Endothelial cell of umbilical vein (primary cell): ENCODE results near the gene TRDN. TPM values are rescaled to one million over a fixed set of nuclear protein-coding genes. Genes with fewer than 3 reads are reported as not detected.

Experiments
- BruUV-seq: library from RNA; stranded (reverse); fragments of 400-500 nt; replicated peaks from 2 replicates; lab custom pipeline; 2021; lab: Mats Ljungman, UMichigan
- CTCF ChIA-PET: fragments of 300-600, 350-600 bp; sonication (Branson Sonifier 250); formaldehyde crosslinking; loops from one replicate; lab custom pipeline; 2021; ENCODE audit warnings: antibody characterized with exemption, inconsistent platforms; lab: Charles Lee
- POLR2A ChIA-PET: fragments of 300-600, 350-600 bp; sonication (Branson Sonifier 250); formaldehyde crosslinking; loops from one replicate; lab custom pipeline; 2021; ENCODE audit warnings: antibody characterized with exemption, inconsistent platforms; lab: Charles Lee
- DNase-seq: peaks from one replicate; pipeline ENCODE4 v3.0.0-alpha.2; 2011; ENCODE audit warnings: low read depth, low spot score
- FAIRE-seq: peaks from 2 replicates; lab custom pipeline; 2011; peaks lifted over from hg19 to GRCh38; lab: Jason Lieb, UNC
- H2AFZ ChIP-seq: 2 replicates; pipeline ENCODE4 v1.6.0; 2012; ENCODE audit warnings: low read depth, low read length, control low read depth, inconsistent platforms
- H3K27ac ChIP-seq: 2 replicates; pipeline ENCODE4 v1.5.1; 2011; ENCODE audit warnings: low read depth, mild to moderate bottlenecking, control low read depth, low read length, moderate library complexity; ENCODE audit not compliant: insufficient read depth
- H3K27me3 ChIP-seq, 2 experiments: 2 replicates each; pipeline versions ENCODE4 v1.6.0 to v1.6.1; 2011; ENCODE audit warnings: low read length in 2 of 2, mixed read lengths in 1 of 2; ENCODE audit not compliant: control insufficient read depth in 2 of 2, insufficient read depth in 2 of 2
- H3K36me3 ChIP-seq, 2 experiments: 2 replicates in 1 of 2; 3 replicates in 1 of 2; pipeline ENCODE4 v1.5.1; 2011; ENCODE audit warnings: low read length in 2 of 2, mild to moderate bottlenecking in 1 of 2, moderate library complexity in 1 of 2; ENCODE audit not compliant: control insufficient read depth in 2 of 2, insufficient read depth in 2 of 2; ENCODE audit errors: extremely low read depth in 1 of 2
- H3K4me1 ChIP-seq: 3 replicates; pipeline ENCODE4 v1.5.1; 2011; ENCODE audit warnings: mild to moderate bottlenecking, low read length; ENCODE audit not compliant: control insufficient read depth, insufficient read depth; ENCODE audit errors: extremely low read depth
- H3K4me2 ChIP-seq: 2 replicates; pipeline ENCODE4 v1.6.1; 2011; ENCODE audit warnings: low read length, control low read depth, mixed read lengths; ENCODE audit not compliant: insufficient read depth
- H3K4me3 ChIP-seq, 3 experiments: fragments of 200-600 bp in 1 of 3; sonication (generic), shearing (Covaris generic) in 1 of 3; replicated peaks in 1 of 3; 2 replicates each; pipeline ENCODE4 v1.5.1; 2011 to 2016; ENCODE audit warnings: control low read depth in 3 of 3, low read length in 3 of 3, mild to moderate bottlenecking in 2 of 3, inconsistent platforms in 1 of 3, low read depth in 1 of 3, moderate library complexity in 1 of 3; ENCODE audit not compliant: insufficient read depth in 1 of 3
- H3K79me2 ChIP-seq: 2 replicates; pipeline ENCODE4 v1.6.0; 2012; ENCODE audit warnings: low read length, inconsistent platforms; ENCODE audit not compliant: control insufficient read depth, insufficient read depth
- H3K9ac ChIP-seq: replicated peaks from 2 replicates; pipeline ENCODE3; 2011; ENCODE audit warnings: low read length, control low read depth; ENCODE audit not compliant: insufficient read depth; ENCODE audit errors: extremely low read depth
- H3K9me1 ChIP-seq: replicated peaks from 3 replicates; pipeline ENCODE4 v1.6.0; 2011; ENCODE audit warnings: mild to moderate bottlenecking, low read length; ENCODE audit not compliant: control insufficient read depth, insufficient read depth; ENCODE audit errors: extremely low read depth
- H3K9me3 ChIP-seq: replicated peaks from 2 replicates; pipeline ENCODE4 v1.5.1; 2012; ENCODE audit warnings: low read length, inconsistent platforms; ENCODE audit not compliant: control insufficient read depth, insufficient read depth
- H4K20me1 ChIP-seq: replicated peaks from 2 replicates; pipeline ENCODE3; 2011; ENCODE audit warnings: mild to moderate bottlenecking, low read length; ENCODE audit not compliant: control insufficient read depth, insufficient read depth; ENCODE audit errors: extremely low read depth
- CTCF ChIP-seq, 2 donors: IDR thresholded peaks; 1 replicate in 1 of 2; 2 replicates in 1 of 2; pipeline ENCODE4 v1.5.1; 2011; ENCODE audit warnings: low read length in 2 of 2, mild to moderate bottlenecking in 2 of 2, moderate library complexity in 2 of 2, control low read depth in 1 of 2, inconsistent platforms in 1 of 2, low read depth in 1 of 2; ENCODE audit not compliant: insufficient read depth in 1 of 2; ENCODE audit errors: extremely low read depth in 1 of 2
- EZH2 ChIP-seq: IDR thresholded peaks from 2 replicates; pipeline ENCODE4 v1.6.1; 2012; ENCODE audit warnings: borderline replicate concordance, low read depth, mild to moderate bottlenecking, moderate library complexity, low read length, inconsistent platforms; ENCODE audit not compliant: severe bottlenecking
- FOS ChIP-seq: IDR thresholded peaks from 2 replicates; pipeline ENCODE4 v1.6.1; 2011; ENCODE audit warnings: mild to moderate bottlenecking, low read length, moderate library complexity, borderline replicate concordance; ENCODE audit not compliant: insufficient read depth
- GATA2 ChIP-seq: IDR thresholded peaks from 2 replicates; pipeline ENCODE4 v1.7.0; 2011; ENCODE audit warnings: low read depth, mild to moderate bottlenecking, moderate library complexity, mixed read lengths, low read length; ENCODE audit not compliant: insufficient read length, insufficient read depth
- JUN ChIP-seq: IDR thresholded peaks from 2 replicates; pipeline ENCODE4 v1.6.1; 2011; ENCODE audit warnings: borderline replicate concordance, low read depth; ENCODE audit not compliant: insufficient read length, insufficient read depth
- MYC ChIP-seq: IDR thresholded peaks from one replicate; pipeline ENCODE4 v1.6.1; 2011; ENCODE audit warnings: mild to moderate bottlenecking, low read depth, low read length
- POLR2A ChIP-seq: IDR thresholded peaks from 2 replicates; pipeline ENCODE4 v1.6.1; 2012; ENCODE audit warnings: low read depth, mild to moderate bottlenecking, control low read depth, low read length
- POLR2AphosphoS5 ChIP-seq: IDR thresholded peaks from 2 replicates; pipeline ENCODE4 v1.6.1; 2012; ENCODE audit warnings: low read depth, mild to moderate bottlenecking, control low read depth, low read length, moderate library complexity; ENCODE audit not compliant: insufficient read depth
- dilution Hi-C: fragments of 300-500 bp; cut with MboI; formaldehyde crosslinking; loops from one replicate; pipeline ENCODE4 v1.15.0; 2019; ENCODE audit warnings: low sequenced_read_pairs; ENCODE audit not compliant: extremely low pct_ligation_motif_present
- intact Hi-C: fragments of 100-400 bp; cut with micrococcal nuclease; formaldehyde crosslinking; loops from one replicate; pipeline ENCODE4 v1.10.0; 2022
- polyA plus RNA-seq, 4 experiments: library from polyadenylated mRNA; depleted of rRNA in 3 of 4; stranded (reverse) in 3 of 4; unstranded in 1 of 4; fragments of >200 nt; gene quantifications; 2 replicates each; pipeline versions ENCODE4 v1.2.1 to v1.2.3, GENCODE V29; 2011 to 2012; ENCODE audit warnings: missing spikeins in 1 of 4
- total RNA-seq: library from RNA; stranded (reverse); gene quantifications from 2 replicates; pipeline ENCODE4 v1.2.3, GENCODE V29; 2021
- TF ChIP-seq, protein P1 (sequence below): IDR thresholded peaks from 2 replicates; pipeline ENCODE4 v1.6.1; 2011; ENCODE audit not compliant: insufficient read depth, insufficient read length

The TRDN gene
- total and polyA plus RNA-seq, 2 donors (not counting 3 experiments of a cell fraction or from before 2014, with no cell fraction given): not detected

DNA sequence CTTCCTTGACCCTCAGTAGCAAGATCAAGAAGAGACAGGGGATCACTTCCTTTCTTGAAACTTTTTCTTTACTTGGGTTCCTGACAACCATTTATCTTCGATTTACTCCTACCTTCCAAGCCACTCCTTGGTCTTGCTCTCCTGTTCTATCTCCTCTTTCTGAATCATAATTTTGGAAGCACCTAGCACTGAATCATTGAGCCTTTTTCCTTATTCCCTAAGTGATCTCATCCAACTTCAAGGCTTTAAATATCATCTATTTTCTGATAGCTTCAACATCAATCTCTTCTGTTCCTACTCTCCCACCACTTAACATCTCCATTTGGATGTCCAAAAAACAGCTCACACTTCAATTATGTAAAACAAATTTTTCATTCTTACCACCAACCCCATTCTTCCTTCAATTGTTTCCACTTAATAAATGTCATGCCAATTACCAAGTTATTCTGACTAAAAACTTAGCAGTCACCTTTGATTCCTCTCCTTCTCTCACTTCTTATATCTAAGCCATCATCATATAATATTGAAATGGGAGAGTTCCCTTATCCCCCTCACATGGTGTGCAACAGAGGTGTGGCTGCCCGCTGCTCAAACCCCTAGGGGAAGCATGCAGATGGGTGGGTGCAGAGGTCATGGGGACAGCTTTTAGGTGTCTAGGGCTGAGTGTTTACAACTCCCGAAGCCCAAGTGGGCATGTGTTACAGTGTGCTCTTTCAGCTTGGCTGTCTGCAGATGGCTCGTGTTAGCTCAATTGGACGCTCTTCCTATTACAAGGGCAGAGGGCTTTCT, 23.4 kb upstream of the TRDN start:
- dilution Hi-C loops (no loop called here), intact Hi-C loops (no loop called here)
- Histone ChIP-seq H3K4me2 (no peak overlapping the region), H3K27ac (no peak overlapping the region), H3K4me1 (no peaks in the 10 kb centered on the region), H2AFZ (no peak overlapping the region), H3K9me3 (no peaks in the 10 kb centered on the region), H4K20me1 (no peaks in the 10 kb centered on the region), H3K27me3 (no peaks in the 10 kb centered on the region), H3K4me3 (no peak overlapping the region), H3K9ac (no peak overlapping the region), H3K36me3 (no peaks in the 10 kb centered on the region), H3K9me1 (no peaks in the 10 kb centered on the region), H3K79me2 (no peaks in the 10 kb centered on the region)
- ChIA-PET POLR2A (no interaction called here), CTCF (interaction anchor here (1.0 to 1.5 kb wide), 2 partner anchors 9 to 55 kb away, joined by 3 read pairs; no protein-coding TSS in a partner anchor)
- no TSS peak for BruUV-seq
- no peak for DNase-seq
- FAIRE-seq: no peak
- no peak for TF ChIP-seq POLR2AphosphoS5
- TF ChIP-seq EZH2: no peak
- TF ChIP-seq MYC: no peak
- TF ChIP-seq FOS: no peak
- TF ChIP-seq GATA2: no peak
- TF ChIP-seq, protein P1, sequence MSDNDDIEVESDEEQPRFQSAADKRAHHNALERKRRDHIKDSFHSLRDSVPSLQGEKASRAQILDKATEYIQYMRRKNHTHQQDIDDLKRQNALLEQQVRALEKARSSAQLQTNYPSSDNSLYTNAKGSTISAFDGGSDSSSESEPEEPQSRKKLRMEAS: no peak
- TF ChIP-seq JUN: no peak
- TF ChIP-seq CTCF (IDR thresholded peaks at IDR 0.05; ENCODE audit: extremely low read depth in 1 of 2, insufficient read depth in 1 of 2, low read depth in 1 of 2, low read length in 2 of 2): no peak
- TF ChIP-seq POLR2A: no peak
